Calu3 (cell line): ENCODE measurements around the gene MS4A6A. TPM values are rescaled to one million over a fixed set of nuclear protein-coding genes. Genes with fewer than 3 reads are reported as not detected.
"Not testable (repeated sequence)": the region's sequence is repeated elsewhere in the genome, so short reads cannot be mapped to it uniquely, and the experiment has no call there.

Experiments
- BruUV-seq: library from RNA; stranded (reverse); fragments of 400-500 nt; replicated peaks from 2 replicates; lab custom pipeline; 2021; lab: Mats Ljungman, UMichigan
- CTCF ChIA-PET: fragments of 300-600 bp; sonication (Branson Sonifier 250); formaldehyde crosslinking; loops from one replicate; lab custom pipeline; 2022; ENCODE audit warnings: antibody characterized with exemption; lab: Charles Lee
- DNase-seq: peaks from one replicate; pipeline ENCODE4 v3.0.0; 2022
- H3K27ac Mint-ChIP-seq: one replicate; pipeline ENCODE4 v1.8.0; 2022; ENCODE audit warnings: mixed read lengths; ENCODE audit not compliant: unreplicated experiment
- H3K27me3 Mint-ChIP-seq: one replicate; pipeline ENCODE4 v1.8.0; 2022; ENCODE audit warnings: mixed read lengths; ENCODE audit not compliant: unreplicated experiment
- H3K36me3 Mint-ChIP-seq: one replicate; pipeline ENCODE4 v1.8.0; 2022; ENCODE audit warnings: mild to moderate bottlenecking, moderate library complexity, mixed read lengths; ENCODE audit not compliant: insufficient read depth, unreplicated experiment
- H3K4me1 Mint-ChIP-seq: one replicate; pipeline ENCODE4 v1.8.0; 2022; ENCODE audit warnings: mild to moderate bottlenecking, low read depth, mixed read lengths; ENCODE audit not compliant: unreplicated experiment
- H3K4me3 Mint-ChIP-seq: one replicate; pipeline ENCODE4 v1.8.0; 2022; ENCODE audit warnings: mild to moderate bottlenecking, low read depth, moderate library complexity, mixed read lengths; ENCODE audit not compliant: unreplicated experiment
- H3K9me3 Mint-ChIP-seq: one replicate; pipeline ENCODE4 v1.8.0; 2022; ENCODE audit warnings: low read depth, mixed read lengths; ENCODE audit not compliant: unreplicated experiment
- intact Hi-C: fragments of 100-400 bp; cut with micrococcal nuclease; formaldehyde crosslinking; loops from one replicate; pipeline ENCODE4 v1.10.0; 2022; ENCODE audit not compliant: unreplicated experiment
- total RNA-seq: library from RNA; stranded (reverse); gene quantifications from 2 replicates; pipeline ENCODE4 v1.2.3, GENCODE V29; 2022
- TF ChIP-seq, protein P1 (sequence below): fragments of 200-600 bp; IDR thresholded peaks from one replicate; pipeline ENCODE4 v1.8.0; 2022; ENCODE audit warnings: antibody characterized with exemption; ENCODE audit not compliant: unreplicated experiment

The MS4A6A gene
- total RNA-seq, 1 experiment from 2014 or later: not detected

DNA sequence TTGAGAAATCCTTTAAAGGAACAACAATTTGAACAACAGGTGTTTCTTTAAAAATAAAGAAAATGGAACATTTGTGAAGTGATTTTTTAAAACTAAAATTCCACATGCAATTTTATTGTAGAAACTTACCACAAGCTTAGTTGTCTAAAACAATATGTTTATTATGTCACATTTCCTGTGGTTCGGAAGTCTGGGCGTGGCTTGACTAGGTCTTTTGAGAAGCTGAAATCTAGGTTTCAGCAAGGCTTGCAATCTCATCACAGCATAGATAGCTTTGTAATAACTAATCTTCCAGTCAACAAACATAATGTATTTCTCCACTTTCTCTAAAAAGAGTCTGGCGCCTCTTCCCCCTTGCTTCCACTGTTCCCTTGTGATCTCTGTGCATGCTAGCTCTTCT, 27.0 kb downstream of the MS4A6A start:
- no peak for DNase-seq
- no peak overlapping the region for H3K4me3 Mint-ChIP-seq
- H3K36me3 Mint-ChIP-seq: no peaks in the 10 kb centered on the region
- H3K4me1 Mint-ChIP-seq: peaks cover 8% of the 10 kb centered on the region
- H3K9me3 Mint-ChIP-seq: no peaks in the 10 kb centered on the region
- CTCF ChIA-PET: interaction anchor here (0.5 to 1.1 kb wide), 2 partner anchors 95 to 120 kb away, joined by 3 to 4 read pairs; no protein-coding TSS in a partner anchor
- H3K27me3 Mint-ChIP-seq: no peaks in the 10 kb centered on the region
- TF ChIP-seq, protein P1, sequence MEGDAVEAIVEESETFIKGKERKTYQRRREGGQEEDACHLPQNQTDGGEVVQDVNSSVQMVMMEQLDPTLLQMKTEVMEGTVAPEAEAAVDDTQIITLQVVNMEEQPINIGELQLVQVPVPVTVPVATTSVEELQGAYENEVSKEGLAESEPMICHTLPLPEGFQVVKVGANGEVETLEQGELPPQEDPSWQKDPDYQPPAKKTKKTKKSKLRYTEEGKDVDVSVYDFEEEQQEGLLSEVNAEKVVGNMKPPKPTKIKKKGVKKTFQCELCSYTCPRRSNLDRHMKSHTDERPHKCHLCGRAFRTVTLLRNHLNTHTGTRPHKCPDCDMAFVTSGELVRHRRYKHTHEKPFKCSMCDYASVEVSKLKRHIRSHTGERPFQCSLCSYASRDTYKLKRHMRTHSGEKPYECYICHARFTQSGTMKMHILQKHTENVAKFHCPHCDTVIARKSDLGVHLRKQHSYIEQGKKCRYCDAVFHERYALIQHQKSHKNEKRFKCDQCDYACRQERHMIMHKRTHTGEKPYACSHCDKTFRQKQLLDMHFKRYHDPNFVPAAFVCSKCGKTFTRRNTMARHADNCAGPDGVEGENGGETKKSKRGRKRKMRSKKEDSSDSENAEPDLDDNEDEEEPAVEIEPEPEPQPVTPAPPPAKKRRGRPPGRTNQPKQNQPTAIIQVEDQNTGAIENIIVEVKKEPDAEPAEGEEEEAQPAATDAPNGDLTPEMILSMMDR: no peak
- no TSS peak for BruUV-seq
- no peak overlapping the region for H3K27ac Mint-ChIP-seq
- intact Hi-C loops: no loop called here

DNA sequence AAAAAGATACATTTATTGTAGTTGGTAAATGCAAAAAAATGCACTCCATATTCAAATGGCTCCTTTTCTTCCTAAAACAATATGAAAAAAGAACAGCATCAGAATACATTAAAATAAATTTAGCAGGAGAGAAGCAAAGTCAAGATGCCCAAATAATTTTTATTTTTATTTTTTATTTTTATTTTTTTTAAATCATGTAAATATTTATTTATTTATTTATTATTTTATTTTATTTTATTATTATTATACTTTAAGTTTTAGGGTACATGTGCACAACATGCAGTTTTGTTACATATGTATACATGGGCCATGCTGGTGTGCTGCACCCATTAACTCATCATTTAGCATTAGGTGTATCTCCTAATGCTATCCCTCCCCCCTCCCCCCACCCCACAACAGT, 30.2 kb downstream of the MS4A6A start:
- H3K4me3 Mint-ChIP-seq, CTCF ChIA-PET, intact Hi-C loops, H3K27me3 Mint-ChIP-seq, H3K9me3 Mint-ChIP-seq, BruUV-seq, H3K36me3 Mint-ChIP-seq, DNase-seq, H3K27ac Mint-ChIP-seq, H3K4me1 Mint-ChIP-seq: not testable (repeated sequence)

DNA sequence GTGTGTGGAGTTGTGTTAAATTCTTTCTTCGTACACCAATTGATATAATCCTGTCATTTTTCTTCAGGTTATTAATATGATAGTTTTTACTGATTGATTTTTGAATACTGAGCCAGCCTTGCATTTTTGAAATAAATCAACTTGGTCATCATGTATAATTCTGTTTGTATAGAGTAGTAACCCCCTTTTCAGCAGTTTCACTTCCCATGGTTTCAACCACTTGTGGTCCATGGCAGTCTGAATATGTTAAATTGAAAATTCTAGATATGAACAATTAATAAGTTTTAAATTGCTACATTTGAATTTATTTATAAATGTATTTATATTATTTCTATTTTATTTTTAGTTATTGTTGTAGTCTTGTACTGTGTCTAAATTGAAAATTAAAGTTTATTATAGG, 32.6 kb downstream of the MS4A6A start:
- Mint-ChIP-seq H3K4me1 (no peaks in the 10 kb centered on the region), H3K27me3 (no peaks in the 10 kb centered on the region), H3K4me3 (no peak overlapping the region), H3K27ac (no peak overlapping the region), H3K36me3 (no peaks in the 10 kb centered on the region), H3K9me3 (no peaks in the 10 kb centered on the region)
- DNase-seq: no peak
- TF ChIP-seq, protein P1: no peak
- no TSS peak for BruUV-seq
- CTCF ChIA-PET: no interaction called here
- intact Hi-C loops: no loop called here

DNA sequence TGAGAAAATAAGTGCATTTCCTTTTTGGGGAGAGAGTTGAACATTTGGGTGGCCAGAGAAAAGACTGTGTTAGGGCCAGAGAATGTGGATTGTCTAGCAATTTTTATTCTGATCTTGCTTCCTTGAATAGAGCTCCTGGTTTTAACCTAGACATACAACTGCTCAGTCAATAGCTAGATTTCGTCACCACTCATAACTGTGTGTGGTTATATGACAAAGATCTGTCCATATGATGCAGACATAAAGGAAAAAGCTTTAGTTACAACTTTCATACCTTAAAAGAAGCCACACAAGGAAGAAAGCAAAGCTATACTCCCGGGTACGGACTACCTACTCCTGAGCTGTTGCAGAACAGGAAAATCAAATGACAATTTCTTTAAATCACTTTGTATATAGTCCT, 37.2 kb downstream of the MS4A6A start:
- H3K36me3 Mint-ChIP-seq: no peaks in the 10 kb centered on the region

DNA sequence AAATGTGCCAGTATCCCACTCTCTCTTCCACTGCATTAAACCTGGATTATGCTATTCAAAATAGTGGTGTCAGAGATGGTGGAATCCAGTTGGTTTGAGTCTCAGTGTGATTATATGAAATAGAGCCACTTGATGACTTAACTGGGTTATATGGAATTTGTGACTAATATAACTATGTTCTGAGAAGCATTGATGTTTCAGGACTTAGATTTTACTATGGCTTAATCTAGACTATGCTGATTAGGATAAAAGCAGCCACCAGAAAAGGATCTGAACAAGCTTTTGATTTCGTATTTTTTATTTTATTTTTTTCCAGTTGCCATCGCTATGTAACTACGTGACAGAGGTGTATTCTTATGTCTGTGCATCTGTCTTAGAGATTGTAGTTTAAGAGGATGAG, 39.1 kb downstream of the MS4A6A start:
- no peak for DNase-seq
- BruUV-seq: no TSS peak
- intact Hi-C loops: no loop called here

More for the DNA sequence above, 37.2 kb downstream of the MS4A6A start:
- intact Hi-C loops: no loop called here
- CTCF ChIA-PET: no interaction called here
- BruUV-seq: no TSS peak
- TF ChIP-seq, protein P1: no peak
- H3K9me3 Mint-ChIP-seq: no peaks in the 10 kb centered on the region
- H3K4me3 Mint-ChIP-seq: no peak overlapping the region
- DNase-seq: no peak
- no peaks in the 10 kb centered on the region for H3K27me3 Mint-ChIP-seq
- no peak overlapping the region for H3K27ac Mint-ChIP-seq
- H3K4me1 Mint-ChIP-seq: no peaks in the 10 kb centered on the region

More for the DNA sequence above, 39.1 kb downstream of the MS4A6A start:
- CTCF ChIA-PET: no interaction called here
- Mint-ChIP-seq H3K9me3 (no peaks in the 10 kb centered on the region), H3K4me1 (no peaks in the 10 kb centered on the region), H3K36me3 (no peaks in the 10 kb centered on the region), H3K4me3 (no peak overlapping the region), H3K27me3 (no peaks in the 10 kb centered on the region), H3K27ac (no peak overlapping the region)
- TF ChIP-seq, protein P1: no peak
